Keratinocyte (primary cell): ENCODE measurements around the gene LRR1. TPM values are rescaled to one million over a fixed set of nuclear protein-coding genes. Genes with fewer than 3 reads are reported as not detected.

Experiments
- DNase-seq: peaks from one replicate; pipeline ENCODE4 v3.0.0-alpha.2; 2011; ENCODE audit warnings: low read depth, missing footprints, low spot score
- FAIRE-seq: peaks from 2 replicates; lab custom pipeline; 2011; peaks lifted over from hg19 to GRCh38; lab: Jason Lieb, UNC
- H2AFZ ChIP-seq: 2 replicates; pipeline ENCODE4 v1.6.0; 2012; ENCODE audit warnings: low read length, control low read depth, inconsistent platforms; ENCODE audit not compliant: control insufficient read depth
- H3K27ac ChIP-seq: 2 replicates; pipeline ENCODE4 v1.5.1; 2011; ENCODE audit warnings: low read length; ENCODE audit not compliant: control insufficient read depth, insufficient read depth
- H3K27me3 ChIP-seq: 3 replicates; pipeline ENCODE4 v1.6.0; 2011; ENCODE audit warnings: low read length; ENCODE audit not compliant: control insufficient read depth, insufficient read depth; ENCODE audit errors: extremely low read depth
- H3K36me3 ChIP-seq, 2 experiments: 2 replicates in 1 of 2; 3 replicates in 1 of 2; pipeline ENCODE4 v1.5.1; 2011; ENCODE audit warnings: low read length in 2 of 2, mild to moderate bottlenecking in 1 of 2; ENCODE audit not compliant: control insufficient read depth in 2 of 2, insufficient read depth in 2 of 2; ENCODE audit errors: extremely low read depth in 1 of 2
- H3K4me1 ChIP-seq: 3 replicates; pipeline ENCODE4 v1.5.1; 2011; ENCODE audit warnings: low read length; ENCODE audit not compliant: control insufficient read depth, insufficient read depth; ENCODE audit errors: extremely low read depth
- H3K4me2 ChIP-seq: 3 replicates; pipeline ENCODE4 v1.6.0; 2011; ENCODE audit warnings: low read depth, low read length; ENCODE audit not compliant: control insufficient read depth, insufficient read depth; ENCODE audit errors: extremely low read depth
- H3K4me3 ChIP-seq, 3 experiments: fragments of 200-600 bp in 1 of 3; sonication (generic) in 1 of 3; 2 replicates in 2 of 3; 3 replicates in 1 of 3; pipeline ENCODE4 v1.5.1; 2011 to 2016; ENCODE audit warnings: low read length in 3 of 3, mild to moderate bottlenecking in 3 of 3, control low read depth in 2 of 3, inconsistent platforms in 1 of 3, low read depth in 1 of 3, mixed read lengths in 1 of 3, mixed run types in 1 of 3, moderate library complexity in 1 of 3; ENCODE audit not compliant: control insufficient read depth in 2 of 3, insufficient read depth in 2 of 3; ENCODE audit errors: extremely low read depth in 1 of 3
- H3K79me2 ChIP-seq: 2 replicates; pipeline ENCODE4 v1.6.0; 2012; ENCODE audit warnings: low read length; ENCODE audit not compliant: control insufficient read depth, insufficient read depth
- H3K9ac ChIP-seq: 3 replicates; pipeline ENCODE4 v1.6.0; 2011; ENCODE audit warnings: low read length; ENCODE audit not compliant: control insufficient read depth, insufficient read depth; ENCODE audit errors: extremely low read depth
- H3K9me1 ChIP-seq: 3 replicates; pipeline ENCODE4 v1.6.0; 2011; ENCODE audit warnings: low read length; ENCODE audit not compliant: control insufficient read depth, insufficient read depth; ENCODE audit errors: extremely low read depth
- H3K9me3 ChIP-seq: 2 replicates; pipeline ENCODE4 v1.5.1; 2012; ENCODE audit warnings: low read depth, low read length; ENCODE audit not compliant: control insufficient read depth
- H4K20me1 ChIP-seq: 3 replicates; pipeline ENCODE4 v1.6.0; 2011; ENCODE audit warnings: low read length; ENCODE audit not compliant: control insufficient read depth, insufficient read depth; ENCODE audit errors: extremely low read depth
- EZH2 ChIP-seq: IDR thresholded peaks from one replicate; pipeline ENCODE4 v1.6.1; 2012; ENCODE audit warnings: inconsistent platforms, mild to moderate bottlenecking, low read length, moderate library complexity
- dilution Hi-C: fragments of 300-500 bp; cut with MboI; formaldehyde crosslinking; loops from one replicate; pipeline ENCODE4 v1.7.0; 2020; ENCODE audit warnings: low sequenced_read_pairs; ENCODE audit not compliant: extremely low pct_ligation_motif_present
- polyA plus RNA-seq, 5 experiments: library from polyadenylated mRNA; depleted of rRNA in 3 of 5; stranded (reverse) in 3 of 5; stranded (forward) in 1 of 5; unstranded in 1 of 5; fragments of >200 nt; gene quantifications; 1 replicate in 1 of 5; 2 replicates in 3 of 5; 3 replicates in 1 of 5; pipeline versions ENCODE4 v1.2.1 to v1.2.3, GENCODE V29; 2011 to 2012; ENCODE audit warnings: missing spikeins in 2 of 5, low read depth in 1 of 5, low replicate concordance in 1 of 5
- TF ChIP-seq, protein P1 (sequence below), 3 experiments: IDR thresholded peaks in 1 of 3; conservative IDR thresholded peaks in 1 of 3; optimal IDR thresholded peaks in 1 of 3; 2 replicates in 2 of 3; 3 replicates in 1 of 3; pipeline versions ENCODE3 to v1.5.1; 2011; ENCODE audit warnings: low read length in 3 of 3, mild to moderate bottlenecking in 3 of 3, moderate library complexity in 2 of 3, control low read depth in 1 of 3, inconsistent platforms in 1 of 3; ENCODE audit not compliant: insufficient read depth in 2 of 3; ENCODE audit errors: extremely low read depth in 1 of 3

Gene LRR1
- polyA plus RNA-seq, 1 donor (not counting 4 experiments of a cell fraction or from before 2014, with no cell fraction given): 22.7 TPM

DNA sequence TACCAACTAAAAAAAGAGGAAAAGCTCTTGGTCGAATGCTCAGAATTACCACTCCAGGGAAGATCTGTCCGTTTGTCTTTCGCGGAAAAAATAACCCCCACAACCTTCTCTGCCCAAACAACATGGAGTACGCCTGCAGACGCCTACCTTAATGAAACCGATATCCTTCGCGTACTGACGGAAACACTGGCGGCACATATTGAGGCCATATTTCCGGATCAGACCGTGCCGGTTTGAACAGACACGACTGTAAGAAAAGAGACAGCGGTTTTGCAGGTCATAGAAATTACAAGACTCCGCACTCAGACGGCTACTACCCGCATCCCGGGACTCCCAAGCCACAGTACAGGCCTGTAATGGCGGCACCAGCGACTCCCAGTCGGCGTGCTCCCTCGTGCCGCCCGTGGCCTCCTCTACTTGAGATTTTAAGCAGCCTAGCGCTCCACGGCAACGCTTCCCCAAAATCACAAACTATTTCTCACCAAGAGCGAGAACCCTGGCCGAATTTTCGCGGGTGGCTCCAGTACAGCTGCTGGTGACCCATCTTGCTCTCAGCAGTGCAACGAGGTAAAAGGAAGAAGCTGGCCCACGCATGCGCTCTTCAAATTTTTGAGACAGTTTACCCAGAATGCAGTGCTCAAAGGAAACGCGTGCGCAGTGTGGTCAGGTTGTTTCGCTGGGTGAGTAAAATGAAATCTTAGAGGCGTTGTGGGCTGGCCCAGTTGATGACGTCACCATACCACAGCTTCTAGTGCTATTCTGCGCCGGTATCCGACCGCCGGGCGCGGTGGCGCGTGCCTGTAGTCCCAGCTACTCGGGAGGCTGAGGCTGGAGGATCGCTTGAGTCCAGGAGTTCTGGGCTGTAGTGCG lies 12.7 kb upstream of the LRR1 start, which contains the start of gene RPS29:
Gene RPS29, minus strand, starts transcription at position 578 of the 870 bp plus-strand sequence. Its CDS starts 34 bp downstream, at position 544.
- peak within 1 kb of the TSS; percentile 77 to 98 (median 88) for H3K4me3 ChIP-seq
- H4K20me1 ChIP-seq: peaks cover 3% of the 10 kb centered on the region
- peaks cover 18% of the 10 kb centered on the region for H3K4me1 ChIP-seq
- H3K36me3 ChIP-seq: peaks cover 5 to 8% of the 10 kb centered on the region in 2 experiments
- peak within 1 kb of the TSS; percentile 71 for H2AFZ ChIP-seq
- H3K9me3 ChIP-seq: no peaks in the 10 kb centered on the region
- peak within 1 kb of the TSS; percentile 97 for H3K9ac ChIP-seq
- H3K9me1 ChIP-seq: no peaks in the 10 kb centered on the region
- H3K79me2 ChIP-seq: peaks cover 47% of the 10 kb centered on the region
- peak within 1 kb of the TSS; percentile 77 for H3K4me2 ChIP-seq
- dilution Hi-C loops: no loop called here
- DNase-seq (peak; percentile 95), FAIRE-seq (peak; percentile 29)
- H3K27me3 ChIP-seq: no peaks in the 10 kb centered on the region
- H3K27ac ChIP-seq: peak within 1 kb of the TSS; percentile 88
- TF ChIP-seq, protein P1, sequence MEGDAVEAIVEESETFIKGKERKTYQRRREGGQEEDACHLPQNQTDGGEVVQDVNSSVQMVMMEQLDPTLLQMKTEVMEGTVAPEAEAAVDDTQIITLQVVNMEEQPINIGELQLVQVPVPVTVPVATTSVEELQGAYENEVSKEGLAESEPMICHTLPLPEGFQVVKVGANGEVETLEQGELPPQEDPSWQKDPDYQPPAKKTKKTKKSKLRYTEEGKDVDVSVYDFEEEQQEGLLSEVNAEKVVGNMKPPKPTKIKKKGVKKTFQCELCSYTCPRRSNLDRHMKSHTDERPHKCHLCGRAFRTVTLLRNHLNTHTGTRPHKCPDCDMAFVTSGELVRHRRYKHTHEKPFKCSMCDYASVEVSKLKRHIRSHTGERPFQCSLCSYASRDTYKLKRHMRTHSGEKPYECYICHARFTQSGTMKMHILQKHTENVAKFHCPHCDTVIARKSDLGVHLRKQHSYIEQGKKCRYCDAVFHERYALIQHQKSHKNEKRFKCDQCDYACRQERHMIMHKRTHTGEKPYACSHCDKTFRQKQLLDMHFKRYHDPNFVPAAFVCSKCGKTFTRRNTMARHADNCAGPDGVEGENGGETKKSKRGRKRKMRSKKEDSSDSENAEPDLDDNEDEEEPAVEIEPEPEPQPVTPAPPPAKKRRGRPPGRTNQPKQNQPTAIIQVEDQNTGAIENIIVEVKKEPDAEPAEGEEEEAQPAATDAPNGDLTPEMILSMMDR (optimal IDR thresholded peaks at IDR 0.05 in 1 of 3, IDR thresholded peaks at IDR 0.05 in 1 of 3, conservative IDR thresholded peaks at IDR 0.05 in 1 of 3; ENCODE audit: extremely low read depth in 1 of 3, insufficient read depth in 2 of 3, low read length in 3 of 3): no peak
- no peak for TF ChIP-seq EZH2

DNA sequence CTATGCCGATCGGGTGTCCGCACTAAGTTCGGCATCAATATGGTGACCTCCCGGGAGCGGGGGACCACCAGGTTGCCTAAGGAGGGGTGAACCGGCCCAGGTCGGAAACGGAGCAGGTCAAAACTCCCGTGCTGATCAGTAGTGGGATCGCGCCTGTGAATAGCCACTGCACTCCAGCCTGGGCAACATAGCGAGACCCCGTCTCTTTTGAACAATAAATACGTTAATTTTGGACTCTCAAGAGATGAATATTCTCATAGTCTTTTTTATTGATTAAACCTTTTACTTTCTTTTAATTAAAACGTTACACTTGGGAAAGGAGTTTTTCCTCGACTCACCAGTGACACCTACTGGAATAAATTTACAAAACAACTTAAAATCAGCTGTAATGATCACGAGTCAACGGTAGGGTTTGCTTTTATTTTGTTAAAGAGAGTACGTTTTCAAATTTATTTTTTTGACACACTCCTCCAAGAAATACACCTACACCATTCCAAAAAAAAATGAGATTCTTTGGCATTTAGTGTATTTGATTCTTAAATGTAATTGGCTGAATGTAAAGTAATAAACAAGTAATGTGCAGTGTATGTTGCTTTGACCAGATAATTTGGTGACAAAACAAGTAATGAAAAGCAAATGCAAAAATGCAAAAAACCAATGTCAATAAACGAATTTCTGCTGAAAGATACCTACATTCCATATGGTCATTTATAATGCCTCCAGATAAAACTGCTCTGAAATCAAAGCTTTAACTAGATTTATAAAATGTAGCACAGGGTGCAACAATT lies 11.9 kb upstream of the LRR1 start:
- no peaks in the 10 kb centered on the region for H3K27me3 ChIP-seq
- DNase-seq (no peak), FAIRE-seq (no peak)
- TF ChIP-seq EZH2: no peak
- TF ChIP-seq, protein P1 (optimal IDR thresholded peaks at IDR 0.05 in 1 of 3, IDR thresholded peaks at IDR 0.05 in 1 of 3, conservative IDR thresholded peaks at IDR 0.05 in 1 of 3; ENCODE audit: extremely low read depth in 1 of 3, insufficient read depth in 2 of 3, low read length in 3 of 3): peak in 2 of 3 experiments; percentile 52 to 76
- peak overlapping the region; percentile 60 for H3K4me2 ChIP-seq
- peaks cover 40% of the 10 kb centered on the region for H3K79me2 ChIP-seq
- H2AFZ ChIP-seq: peak overlapping the region; percentile 71
- dilution Hi-C loops: no loop called here
- H3K27ac ChIP-seq: no peak overlapping the region
- H3K4me3 ChIP-seq: peak overlapping the region in 1 of 3 experiments; percentile 42
- H3K9me3 ChIP-seq: no peaks in the 10 kb centered on the region
- peaks cover 5 to 8% of the 10 kb centered on the region in 2 experiments for H3K36me3 ChIP-seq
- H3K9ac ChIP-seq: no peak overlapping the region
- H3K9me1 ChIP-seq: no peaks in the 10 kb centered on the region
- peaks cover 12% of the 10 kb centered on the region for H3K4me1 ChIP-seq
- peaks cover 3% of the 10 kb centered on the region for H4K20me1 ChIP-seq
